ENCODE results near the gene FER. TPM values are rescaled to one million over a fixed set of nuclear protein-coding genes. Genes with fewer than 3 reads are reported as not detected.
"Not testable (repeated sequence)": the region's sequence is repeated elsewhere in the genome, so short reads cannot be mapped to it uniquely, and the experiment has no call there.

Gene FER
- total and polyA plus RNA-seq, 7 donors = 1.2 to 36.7 (median 24.2) TPM

- TF ChIP-seq POLR2A (IDR thresholded peaks at IDR 0.05) (no peak), POLR2AphosphoS5 (IDR thresholded peaks at IDR 0.05) (no peak), EP300 (IDR thresholded peaks at IDR 0.05) (no peak), CTCF (IDR thresholded peaks at IDR 0.05) (no peak)
- Histone ChIP-seq H3K27me3 (no peaks in the 10 kb centered on the region), H3K9me3 (no peaks in the 10 kb centered on the region), H3K27ac (no peak overlapping the region), H3K4me1 (no peaks in the 10 kb centered on the region), H3K36me3 (no peaks in the 10 kb centered on the region), H3K4me3 (no peak overlapping the region)
- intact Hi-C loops (cut with DNase I) = no loop called here
- 96 to 97% methylated on average over 4 of the region's 4 CpGs for WGBS, 2 donors
- DNase-seq = no peak
Measured at GRCh38 chr5:109163336-109163735, 415.6 kb downstream of the FER start.

- no peaks in the 10 kb centered on the region for H3K36me3 ChIP-seq
- H3K27ac ChIP-seq = no peak overlapping the region
- H3K27me3 ChIP-seq = no peaks in the 10 kb centered on the region
- no peaks in the 10 kb centered on the region for H3K4me1 ChIP-seq
- H3K4me3 ChIP-seq = no peak overlapping the region
- H3K9me3 ChIP-seq = no peaks in the 10 kb centered on the region
- 80 to 96% methylated on average over 2 of the region's 2 CpGs for WGBS, 2 donors
- DNase-seq = no peak
- intact Hi-C loops (cut with DNase I) = no loop called here
- no peak for TF ChIP-seq EP300 (IDR thresholded peaks at IDR 0.05)
- no peak for TF ChIP-seq CTCF (IDR thresholded peaks at IDR 0.05)
- no peak for TF ChIP-seq POLR2A (IDR thresholded peaks at IDR 0.05)
- TF ChIP-seq POLR2AphosphoS5 (IDR thresholded peaks at IDR 0.05) = no peak
Measured at GRCh38 chr5:109164001-109164400, 416.3 kb downstream of the FER start.

- TF ChIP-seq CTCF (IDR thresholded peaks at IDR 0.05) = no peak
- TF ChIP-seq POLR2A (IDR thresholded peaks at IDR 0.05) = no peak
- TF ChIP-seq POLR2AphosphoS5 (IDR thresholded peaks at IDR 0.05) = no peak
- no peak for TF ChIP-seq EP300 (IDR thresholded peaks at IDR 0.05)
- intact Hi-C loops (cut with DNase I) = no loop called here
- no peaks in the 10 kb centered on the region for H3K4me1 ChIP-seq
- DNase-seq = no peak
- no peak overlapping the region for H3K4me3 ChIP-seq
- no peaks in the 10 kb centered on the region for H3K27me3 ChIP-seq
- no peaks in the 10 kb centered on the region for H3K9me3 ChIP-seq
- H3K36me3 ChIP-seq = no peaks in the 10 kb centered on the region
- no peak overlapping the region for H3K27ac ChIP-seq
Measured at GRCh38 chr5:109167586-109167985, 419.9 kb downstream of the FER start.

- no peak for DNase-seq
- Histone ChIP-seq H3K27me3 (no peaks in the 10 kb centered on the region), H3K36me3 (no peaks in the 10 kb centered on the region), H3K9me3 (no peaks in the 10 kb centered on the region), H3K27ac (no peak overlapping the region), H3K4me3 (no peak overlapping the region), H3K4me1 (no peaks in the 10 kb centered on the region)
- TF ChIP-seq CTCF (IDR thresholded peaks at IDR 0.05) = no peak
- no peak for TF ChIP-seq POLR2A (IDR thresholded peaks at IDR 0.05)
- no peak for TF ChIP-seq EP300 (IDR thresholded peaks at IDR 0.05)
- no peak for TF ChIP-seq POLR2AphosphoS5 (IDR thresholded peaks at IDR 0.05)
- 86 to 92% methylated on average over 3 of the region's 3 CpGs for WGBS, 2 donors
- intact Hi-C loops (cut with DNase I) = no loop called here
Measured at GRCh38 chr5:109168151-109168550, 420.5 kb downstream of the FER start.

GRCh38 chr5:109170629-109171350, 423.1 kb downstream of the FER start:
- no peak for TF ChIP-seq EP300 (IDR thresholded peaks at IDR 0.05)
- TF ChIP-seq POLR2AphosphoS5 (IDR thresholded peaks at IDR 0.05) = no peak
- intact Hi-C loops (cut with DNase I) = no loop called here
- 87 to 89% methylated on average over 3 of the region's 3 CpGs for WGBS, 2 donors
- H3K27me3 ChIP-seq = no peaks in the 10 kb centered on the region
- no peaks in the 10 kb centered on the region for H3K36me3 ChIP-seq
- no peak overlapping the region for H3K27ac ChIP-seq
- H3K4me1 ChIP-seq = no peaks in the 10 kb centered on the region
- no peak overlapping the region for H3K4me3 ChIP-seq
- no peaks in the 10 kb centered on the region for H3K9me3 ChIP-seq
- DNase-seq = no peak

- 91 to 93% methylated on average over 3 of the region's 3 CpGs for WGBS, 2 donors
- H3K36me3 ChIP-seq; H3K4me3 ChIP-seq; H3K9me3 ChIP-seq; H3K27ac ChIP-seq; H3K27me3 ChIP-seq; H3K4me1 ChIP-seq; intact Hi-C loops (cut with DNase I); DNase-seq: not testable (repeated sequence)
Measured at GRCh38 chr5:109171437-109172073, 423.9 kb downstream of the FER start.
